Suppressor macrophage treated with lipopolysaccharide for 1 hour (primary cell): Measurements from ENCODE around the gene USP16.
A peak's percentile ranks its signal among the peaks of the same experiment; 100 is the strongest.

Experiments
- DNase-seq, 3 donors: peaks; one replicate each; pipeline ENCODE4 v3.0.0-alpha.2; 2020 to 2022

The USP16 gene

DNA sequence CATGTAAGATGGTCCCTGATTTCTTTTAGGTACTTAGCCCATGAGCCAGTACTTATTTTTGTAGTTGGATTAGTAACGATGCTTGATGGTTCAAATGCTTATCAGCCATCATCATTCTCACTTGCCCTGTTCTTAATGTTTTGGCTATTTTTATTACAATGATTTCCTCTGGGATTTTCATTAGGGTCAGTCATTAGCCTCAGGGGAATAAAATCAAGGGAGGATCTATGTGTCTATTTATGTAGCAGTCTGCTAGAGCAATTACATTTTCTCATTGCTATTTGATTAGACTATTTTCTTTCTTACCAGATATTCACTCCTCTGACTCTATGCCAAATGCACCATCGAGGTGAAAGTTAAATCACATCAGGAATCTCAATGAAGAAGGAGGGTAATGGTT lies 59.9 kb downstream of the USP16 start:
- DNase-seq: no peak

DNA sequence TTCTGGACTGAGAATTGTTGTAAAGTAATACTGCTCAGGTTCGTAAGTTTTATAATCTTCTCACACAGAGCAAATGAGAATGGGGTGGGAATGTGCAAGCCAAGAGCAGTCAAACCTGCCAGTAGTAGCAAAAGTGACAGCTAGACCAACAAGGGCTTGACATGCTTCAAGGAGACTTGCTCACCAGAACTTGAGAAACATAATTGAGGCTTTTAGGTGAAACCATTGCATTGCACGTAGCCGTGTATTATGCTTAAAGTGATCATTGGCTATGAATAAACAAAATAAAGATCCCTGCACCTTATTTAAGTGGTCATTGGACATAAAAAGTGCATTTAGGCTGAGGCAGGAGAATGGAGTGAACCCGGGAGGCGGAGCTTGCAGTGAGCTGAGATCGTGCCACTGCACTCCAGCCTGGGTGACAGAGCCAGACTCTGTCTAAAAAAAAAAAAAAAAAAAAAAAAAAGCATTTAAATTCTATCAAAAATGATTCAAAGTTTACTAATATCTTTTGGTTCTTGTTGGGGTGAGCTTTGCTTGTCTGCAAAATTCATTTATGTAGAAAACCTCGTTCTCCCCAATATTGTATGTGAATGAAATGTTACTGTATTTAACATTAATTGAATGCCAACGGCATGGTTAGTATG lies 60.8 kb downstream of the USP16 start:
- no peak for DNase-seq

GRCh38 chr21:29091033-29091432 lies 66.6 kb downstream of the USP16 start:
- DNase-seq: peak in 2 of 3 donors; percentile 78 to 86

DNA sequence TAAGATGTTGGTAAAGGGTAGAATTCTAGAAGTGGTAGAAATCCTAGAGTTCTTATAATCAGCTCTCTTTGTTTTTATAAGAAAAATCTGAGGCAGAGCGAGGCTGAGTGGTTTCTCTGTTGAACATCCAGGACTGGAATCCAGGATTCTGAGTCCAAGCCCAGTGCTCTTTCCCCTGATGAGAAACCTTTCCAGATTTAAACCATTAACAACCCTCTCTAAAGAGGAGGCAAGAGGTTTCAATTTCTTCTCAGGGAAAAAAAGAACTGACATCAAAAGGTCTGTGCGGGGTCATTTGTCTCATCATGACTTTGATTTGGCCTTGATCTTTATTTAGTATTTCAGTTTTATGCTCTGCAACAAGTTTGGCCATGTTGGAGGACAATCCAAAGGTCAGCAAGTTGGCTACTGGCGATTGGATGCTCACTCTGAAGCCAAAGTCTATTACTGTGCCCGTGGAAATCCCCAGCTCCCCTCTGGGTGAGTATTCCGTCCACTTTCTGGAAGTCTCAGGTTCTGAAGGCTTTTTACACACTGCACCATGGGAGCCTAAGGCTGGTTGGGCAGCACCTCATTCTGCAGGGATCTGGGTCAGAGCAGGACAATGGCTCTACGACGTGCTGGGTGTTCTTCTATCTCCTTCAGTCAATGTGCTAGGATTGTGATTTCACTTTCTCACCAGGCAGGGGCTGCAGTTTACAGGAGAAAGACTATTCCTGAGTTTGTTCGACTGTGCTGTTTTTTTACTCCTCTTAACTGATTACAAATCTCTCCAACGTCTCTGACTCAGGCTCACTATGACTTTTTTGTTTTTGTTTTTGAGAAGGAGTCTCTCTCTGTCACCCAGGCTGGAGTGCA lies 67.9 kb downstream of the USP16 start:
- DNase-seq: peak in 1 of 3 donors; percentile 25

GRCh38 chr21:29096218-29097015 lies 71.9 kb downstream of the USP16 start:
- DNase-seq: peak in 2 of 3 donors; percentile 55 to 65

DNA sequence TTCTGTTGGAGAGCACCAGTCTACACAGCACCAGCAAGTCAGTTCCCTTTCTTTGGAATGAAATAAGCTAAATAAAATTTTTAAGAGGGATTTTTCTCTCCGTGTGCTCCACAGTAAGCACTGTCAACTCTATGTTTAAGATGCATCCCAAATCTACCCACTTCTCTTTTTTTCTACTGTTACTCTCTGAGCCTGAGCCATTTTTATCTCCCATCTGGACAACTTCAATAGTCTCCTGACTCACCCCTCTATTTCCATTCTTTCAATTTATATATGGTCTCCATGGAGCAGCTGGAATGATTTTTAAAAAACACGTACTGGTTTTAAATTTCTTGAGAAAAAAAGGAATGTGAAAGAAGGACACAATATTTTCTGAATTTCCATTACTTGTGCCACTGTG lies 73.7 kb downstream of the USP16 start:
- peak in 1 of 3 donors; percentile 27 for DNase-seq

- peak; percentile 27 to 39 (median 28) for DNase-seq
These were observed 78.4 kb downstream of the USP16 start for GRCh38 chr21:29102791-29103257.
